ENCODE results near the gene FAM124A.

DNA sequence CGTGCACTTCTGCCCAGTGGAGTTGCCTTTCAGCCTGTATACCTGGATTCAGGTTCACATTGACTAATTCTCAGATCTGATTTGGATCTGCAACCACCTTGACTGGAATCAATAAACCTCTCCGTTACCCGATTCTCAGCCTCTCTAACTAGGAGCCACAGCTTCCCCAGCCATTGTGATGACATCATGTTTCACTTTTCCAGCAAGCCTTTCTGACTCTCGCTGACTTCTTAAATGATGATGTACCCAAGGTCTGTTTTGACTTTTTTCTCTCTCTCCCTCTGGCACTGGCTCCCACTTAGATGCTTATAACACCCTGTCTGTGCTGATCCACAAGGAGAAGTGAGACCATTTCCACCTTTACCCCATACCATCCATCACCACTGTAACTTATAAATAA, 13.5 kb upstream of the FAM124A start:
- TF ChIP-seq, protein P1, sequence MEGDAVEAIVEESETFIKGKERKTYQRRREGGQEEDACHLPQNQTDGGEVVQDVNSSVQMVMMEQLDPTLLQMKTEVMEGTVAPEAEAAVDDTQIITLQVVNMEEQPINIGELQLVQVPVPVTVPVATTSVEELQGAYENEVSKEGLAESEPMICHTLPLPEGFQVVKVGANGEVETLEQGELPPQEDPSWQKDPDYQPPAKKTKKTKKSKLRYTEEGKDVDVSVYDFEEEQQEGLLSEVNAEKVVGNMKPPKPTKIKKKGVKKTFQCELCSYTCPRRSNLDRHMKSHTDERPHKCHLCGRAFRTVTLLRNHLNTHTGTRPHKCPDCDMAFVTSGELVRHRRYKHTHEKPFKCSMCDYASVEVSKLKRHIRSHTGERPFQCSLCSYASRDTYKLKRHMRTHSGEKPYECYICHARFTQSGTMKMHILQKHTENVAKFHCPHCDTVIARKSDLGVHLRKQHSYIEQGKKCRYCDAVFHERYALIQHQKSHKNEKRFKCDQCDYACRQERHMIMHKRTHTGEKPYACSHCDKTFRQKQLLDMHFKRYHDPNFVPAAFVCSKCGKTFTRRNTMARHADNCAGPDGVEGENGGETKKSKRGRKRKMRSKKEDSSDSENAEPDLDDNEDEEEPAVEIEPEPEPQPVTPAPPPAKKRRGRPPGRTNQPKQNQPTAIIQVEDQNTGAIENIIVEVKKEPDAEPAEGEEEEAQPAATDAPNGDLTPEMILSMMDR (IDR thresholded peaks at IDR 0.05) = no peak
- no peak for TF ChIP-seq POLR2A (IDR thresholded peaks at IDR 0.05)
